Measurements from ENCODE around the gene SEPHS1. TPM values are rescaled to one million over a fixed set of nuclear protein-coding genes. Genes with fewer than 3 reads are reported as not detected.
A peak's percentile ranks its signal among the peaks of the same experiment; 100 is the strongest.

Gene SEPHS1
- total RNA-seq, 1 experiment from 2014 or later = 62.0 TPM

GRCh38 chr10:13329565-13329964 lies 18.5 kb downstream of the SEPHS1 start:
- DNase-seq (ENCODE audit: extremely low read depth, low read depth) = no peak

GRCh38 chr10:13328613-13329012 lies 19.5 kb downstream of the SEPHS1 start:
- DNase-seq (ENCODE audit: extremely low read depth, low read depth) = no peak

DNA sequence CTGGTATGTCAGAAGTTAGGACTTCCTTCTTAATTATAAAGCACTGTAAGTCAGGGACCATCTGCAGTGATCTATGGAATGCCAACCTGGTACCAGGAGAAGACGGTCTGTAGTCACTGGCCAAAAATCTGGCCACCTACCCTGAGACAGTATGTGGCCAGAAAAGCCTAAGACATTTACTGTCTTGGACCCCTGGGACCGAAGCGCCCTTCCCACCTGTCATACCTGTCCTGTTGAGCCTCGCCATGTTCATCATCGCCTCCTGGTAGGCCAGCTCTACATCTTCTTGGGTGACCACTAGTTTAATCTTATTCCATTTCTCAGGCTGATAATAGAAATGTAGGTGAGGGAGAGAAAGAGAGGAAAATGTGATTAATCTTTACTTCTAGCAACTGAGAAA lies 20.0 kb downstream of the SEPHS1 start:
- DNase-seq (ENCODE audit: extremely low read depth, low read depth) = no peak

DNA sequence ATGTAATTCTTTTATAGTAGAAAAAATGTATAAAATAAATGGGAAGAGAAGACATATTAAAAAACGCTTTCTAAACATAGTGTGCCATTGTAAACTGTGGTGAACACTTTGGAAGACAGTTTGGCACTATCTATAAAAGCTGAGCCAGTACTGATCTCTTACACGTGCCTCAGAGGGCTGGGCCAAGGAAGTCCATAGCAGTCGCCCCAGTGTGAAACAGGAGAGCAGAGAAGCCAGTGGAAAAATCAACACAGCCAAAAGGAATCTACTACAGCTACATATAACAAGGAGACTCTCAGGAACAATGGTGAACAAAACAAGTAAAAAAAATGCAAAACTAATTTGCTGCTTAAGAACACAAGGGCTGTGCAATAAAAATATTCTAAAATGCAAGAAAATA lies 20.6 kb downstream of the SEPHS1 start:
- no peak for DNase-seq (ENCODE audit: extremely low read depth, low read depth)

GRCh38 chr10:13322615-13323148 lies 25.4 kb downstream of the SEPHS1 start:
- no peak for DNase-seq (ENCODE audit: extremely low read depth, low read depth)

DNA sequence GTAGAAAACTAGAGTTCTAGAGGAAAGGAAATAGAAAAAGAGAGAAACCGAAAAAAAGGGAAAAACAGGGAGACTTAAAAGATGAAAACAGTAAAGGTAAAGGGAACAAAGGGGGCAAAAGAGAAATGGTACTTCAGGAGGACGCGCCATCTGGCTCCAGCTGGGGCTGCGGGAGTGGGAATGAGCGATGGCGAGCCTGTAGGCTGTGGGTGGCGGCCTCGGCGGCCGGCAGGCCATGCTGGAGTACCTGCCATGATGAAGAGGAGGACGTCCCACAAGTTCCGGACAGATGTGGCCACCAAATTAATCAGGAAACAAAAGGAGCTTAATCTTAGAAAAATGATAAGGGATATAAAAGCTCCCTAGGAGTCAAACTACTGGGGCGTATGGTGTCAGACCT lies 26.5 kb downstream of the SEPHS1 start:
- DNase-seq (ENCODE audit: extremely low read depth, low read depth) = no peak

- DNase-seq (ENCODE audit: extremely low read depth, low read depth) = no peak
Observed at GRCh38 chr10:13319166-13319565, 28.9 kb downstream of the SEPHS1 start.

DNA sequence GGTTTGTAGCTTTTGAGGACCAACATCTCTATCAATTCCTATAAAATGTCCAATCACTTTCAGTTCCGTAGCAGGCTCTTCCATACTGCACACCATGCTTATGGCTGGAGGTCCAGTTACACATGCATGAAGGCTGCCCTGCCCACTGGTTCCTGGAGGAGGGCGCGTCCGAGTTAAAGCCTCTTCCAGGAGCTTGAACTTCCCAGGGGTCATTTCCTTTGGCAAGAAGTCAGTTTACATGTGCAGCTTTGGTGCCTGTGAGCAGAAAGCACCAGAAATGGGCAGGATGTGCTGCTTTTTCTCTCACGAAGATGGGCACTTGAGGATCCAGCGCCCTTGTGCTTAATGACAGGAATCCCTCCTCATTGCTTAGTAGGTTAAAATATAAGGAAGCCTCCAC lies 30.6 kb downstream of the SEPHS1 start:
- no peak for DNase-seq (ENCODE audit: extremely low read depth, low read depth)

- DNase-seq (ENCODE audit: extremely low read depth, low read depth) = no peak
Observed at GRCh38 chr10:13316635-13317311, 31.3 kb downstream of the SEPHS1 start.

DNA sequence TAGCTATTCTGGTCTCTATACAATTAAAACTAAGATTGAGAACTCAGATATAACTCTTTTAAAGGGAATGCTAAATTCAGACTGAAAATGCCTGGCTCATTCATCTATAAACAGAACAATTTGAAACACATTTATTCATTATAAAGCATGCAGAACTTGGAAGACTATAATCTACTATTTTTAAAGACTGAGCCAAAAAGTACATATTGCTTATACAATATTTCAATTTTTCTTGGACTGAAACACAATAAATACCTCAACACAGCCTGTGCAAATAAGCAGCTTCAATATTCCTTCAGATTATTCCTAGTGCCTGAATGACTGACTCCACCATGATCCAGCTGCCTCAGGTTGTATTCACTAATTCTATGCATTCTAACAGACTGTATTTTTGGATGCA lies 32.7 kb downstream of the SEPHS1 start:
- no peak for DNase-seq (ENCODE audit: extremely low read depth, low read depth)

GRCh38 chr10:13311177-13311575 lies 36.9 kb downstream of the SEPHS1 start:
- DNase-seq (ENCODE audit: extremely low read depth, low read depth) = no peak

GRCh38 chr10:13310518-13311176 lies 37.4 kb downstream of the SEPHS1 start:
- DNase-seq (ENCODE audit: extremely low read depth, low read depth) = no peak

GRCh38 chr10:13309792-13310191 lies 38.3 kb downstream of the SEPHS1 start:
- no peak for DNase-seq (ENCODE audit: extremely low read depth, low read depth)

GRCh38 chr10:13308096-13308495 lies 40.0 kb downstream of the SEPHS1 start:
- DNase-seq (ENCODE audit: extremely low read depth, low read depth) = no peak

DNA sequence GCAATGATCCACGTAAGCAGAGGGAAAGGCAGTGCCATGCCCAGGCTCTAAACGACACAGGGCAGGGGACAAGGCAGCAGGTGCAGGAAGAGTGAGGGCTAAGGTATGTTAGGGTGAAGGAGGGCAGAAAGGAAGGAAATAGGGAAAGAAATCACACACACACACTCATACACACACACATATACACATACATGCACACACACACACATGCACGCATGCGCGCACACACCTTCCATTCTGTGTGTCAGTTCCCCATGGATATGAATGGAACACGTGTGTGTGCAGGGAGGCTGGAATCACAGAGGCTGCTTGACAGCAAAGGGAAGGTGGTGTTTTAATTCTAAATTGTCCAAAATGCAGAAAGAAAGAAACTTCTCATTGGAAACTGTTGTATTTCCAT lies 42.0 kb downstream of the SEPHS1 start:
- DNase-seq (ENCODE audit: extremely low read depth, low read depth) = no peak

GRCh38 chr10:13302821-13303555 lies 45.1 kb downstream of the SEPHS1 start:
- no peak for DNase-seq (ENCODE audit: extremely low read depth, low read depth)

DNA sequence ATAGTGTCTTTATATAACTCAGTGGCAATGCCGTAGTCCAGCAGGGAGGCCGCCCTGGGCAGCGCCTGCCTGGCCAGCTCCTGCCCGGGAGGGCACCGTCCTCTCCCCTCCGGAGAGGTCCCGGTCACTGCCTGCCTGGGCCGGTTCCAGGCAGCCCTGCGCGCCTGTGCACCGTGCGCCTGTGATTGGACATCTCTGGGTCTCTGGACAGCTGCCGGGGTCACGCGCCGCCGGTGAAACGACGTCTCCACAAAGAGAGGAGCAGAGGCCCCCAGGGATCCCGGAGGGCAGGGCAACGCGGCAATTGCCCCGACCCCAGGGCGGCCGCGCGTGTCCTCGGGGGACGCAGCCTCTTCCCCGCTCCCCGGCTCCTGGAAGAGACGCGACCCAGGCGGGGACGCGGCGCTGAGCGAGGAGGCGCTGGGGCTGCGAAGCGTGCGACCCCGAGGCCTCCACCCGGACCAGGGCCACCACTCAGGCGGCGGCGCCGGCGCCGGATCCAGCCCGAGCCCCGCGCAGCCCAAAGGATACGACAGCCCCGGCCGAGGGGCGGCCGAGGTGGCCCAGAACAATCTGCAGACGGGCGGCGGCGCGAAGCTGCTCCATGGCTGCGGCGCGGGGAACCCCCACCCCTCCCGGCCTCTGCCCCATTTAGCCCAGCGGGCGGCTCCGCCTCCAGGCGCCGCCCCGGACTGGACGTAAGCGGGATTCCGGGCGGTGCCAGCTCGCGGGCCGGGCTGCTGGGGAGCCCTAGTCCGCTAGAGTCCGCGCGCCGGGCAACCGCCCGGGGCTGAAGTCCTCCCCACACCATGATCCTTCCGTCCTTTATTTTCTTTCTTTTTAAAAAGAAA lies 48.4 kb downstream of the SEPHS1 start, which contains the start of gene PHYH:
Gene PHYH, minus strand, starts transcription at position 628 of the 851 bp plus-strand sequence. Its CDS starts 22 bp downstream, at position 606.
- DNase-seq (ENCODE audit: extremely low read depth, low read depth) = peak; percentile 78

DNA sequence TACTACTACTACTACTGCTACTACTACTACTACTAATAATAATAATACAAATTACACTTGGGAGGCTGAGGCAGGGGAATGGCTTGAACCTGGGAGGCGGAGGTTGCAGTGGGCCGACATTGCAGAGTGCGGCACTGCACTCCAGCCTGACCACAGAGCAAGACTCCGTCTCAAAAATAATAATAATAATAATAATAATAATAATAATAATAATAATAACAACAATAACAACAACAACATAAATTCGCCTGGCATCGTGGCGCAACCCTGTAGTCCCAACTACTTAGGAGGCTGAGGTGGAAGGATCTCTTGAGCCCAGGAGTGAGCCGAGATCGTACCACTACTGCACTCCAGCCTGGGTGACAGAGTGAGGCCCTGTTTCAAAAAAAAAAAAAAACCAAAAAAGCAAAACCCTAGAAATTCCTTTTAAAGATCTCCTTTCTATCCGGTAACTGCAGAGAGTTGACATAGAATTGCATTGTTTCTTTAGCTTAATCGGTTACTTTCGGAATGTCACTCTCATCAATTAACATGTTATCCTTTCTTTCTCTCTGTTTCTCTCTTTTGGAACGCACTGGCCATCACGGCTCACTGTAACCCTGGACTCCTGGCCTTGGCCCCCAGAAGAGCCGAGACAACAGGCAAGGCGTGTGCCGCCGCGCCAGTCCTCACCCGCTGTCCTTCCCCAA lies 49.2 kb downstream of the SEPHS1 start:
- DNase-seq (ENCODE audit: extremely low read depth, low read depth) = no peak

GRCh38 chr10:13296476-13296875 lies 51.6 kb downstream of the SEPHS1 start:
- DNase-seq (ENCODE audit: extremely low read depth, low read depth) = no peak

- DNase-seq (ENCODE audit: extremely low read depth, low read depth) = no peak
Observed at GRCh38 chr10:13294784-13295183, 53.3 kb downstream of the SEPHS1 start.

All from NCI-H460 (cell line).